ENCODE measurements around the gene RTN4IP1.

DNA sequence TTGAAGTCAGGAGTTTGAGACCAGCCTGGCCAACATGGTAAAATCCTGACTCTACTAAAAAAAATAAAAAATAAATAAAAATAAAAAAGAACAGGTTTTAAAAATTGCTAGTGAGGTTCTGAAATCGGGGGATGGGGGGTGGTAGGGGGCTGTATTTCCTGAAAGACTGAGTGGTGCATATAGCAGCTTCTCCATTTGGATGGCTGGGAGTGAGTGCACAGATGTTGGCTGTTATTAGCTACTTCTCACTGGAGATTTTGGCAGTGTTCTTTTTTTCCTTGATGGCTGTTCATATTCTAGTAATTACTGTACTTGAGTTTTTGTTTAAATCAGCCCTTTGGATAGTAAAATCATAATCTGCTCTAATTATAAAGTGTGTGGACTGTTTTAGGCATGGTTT lies 79.8 kb downstream of the RTN4IP1 start:
- TF ChIP-seq, protein P1, sequence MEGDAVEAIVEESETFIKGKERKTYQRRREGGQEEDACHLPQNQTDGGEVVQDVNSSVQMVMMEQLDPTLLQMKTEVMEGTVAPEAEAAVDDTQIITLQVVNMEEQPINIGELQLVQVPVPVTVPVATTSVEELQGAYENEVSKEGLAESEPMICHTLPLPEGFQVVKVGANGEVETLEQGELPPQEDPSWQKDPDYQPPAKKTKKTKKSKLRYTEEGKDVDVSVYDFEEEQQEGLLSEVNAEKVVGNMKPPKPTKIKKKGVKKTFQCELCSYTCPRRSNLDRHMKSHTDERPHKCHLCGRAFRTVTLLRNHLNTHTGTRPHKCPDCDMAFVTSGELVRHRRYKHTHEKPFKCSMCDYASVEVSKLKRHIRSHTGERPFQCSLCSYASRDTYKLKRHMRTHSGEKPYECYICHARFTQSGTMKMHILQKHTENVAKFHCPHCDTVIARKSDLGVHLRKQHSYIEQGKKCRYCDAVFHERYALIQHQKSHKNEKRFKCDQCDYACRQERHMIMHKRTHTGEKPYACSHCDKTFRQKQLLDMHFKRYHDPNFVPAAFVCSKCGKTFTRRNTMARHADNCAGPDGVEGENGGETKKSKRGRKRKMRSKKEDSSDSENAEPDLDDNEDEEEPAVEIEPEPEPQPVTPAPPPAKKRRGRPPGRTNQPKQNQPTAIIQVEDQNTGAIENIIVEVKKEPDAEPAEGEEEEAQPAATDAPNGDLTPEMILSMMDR (IDR thresholded peaks at IDR 0.05), result no peak
- no peak for TF ChIP-seq POLR2A (IDR thresholded peaks at IDR 0.05)
